IPS-15b (cell line): ENCODE results near the gene CFAP299.
"Not testable (repeated sequence)": the region's sequence is repeated elsewhere in the genome, so short reads cannot be mapped to it uniquely, and the experiment has no call there.

ENCODE experiments used
- H3K27me3 ChIP-seq: one replicate; pipeline ENCODE4 v1.6.1; 2013; ENCODE audit warnings: low read length; ENCODE audit not compliant: control insufficient read depth, insufficient read depth
- H3K36me3 ChIP-seq: one replicate; pipeline ENCODE4 v1.6.1; 2013; ENCODE audit warnings: low read length; ENCODE audit not compliant: control insufficient read depth, insufficient read depth
- H3K4me1 ChIP-seq: one replicate; pipeline ENCODE4 v1.6.1; 2013; ENCODE audit warnings: mild to moderate bottlenecking, low read length; ENCODE audit not compliant: control insufficient read depth, insufficient read depth
- H3K4me3 ChIP-seq: one replicate; pipeline ENCODE4 v1.5.1; 2013; ENCODE audit warnings: low read depth, low read length
- H3K9ac ChIP-seq: one replicate; pipeline ENCODE4 v1.6.1; 2013; ENCODE audit warnings: low read depth, mild to moderate bottlenecking, low read length
- H3K9me3 ChIP-seq: one replicate; pipeline ENCODE4 v1.6.1; 2013; ENCODE audit warnings: mild to moderate bottlenecking, low read length; ENCODE audit not compliant: control insufficient read depth, insufficient read depth

The CFAP299 gene

GRCh38 chr4:80710748-80711451 is 375.4 kb downstream of the CFAP299 start:
- H3K4me1 ChIP-seq: no peaks in the 10 kb centered on the region
- H3K27me3 ChIP-seq: no peaks in the 10 kb centered on the region
- H3K9me3 ChIP-seq: no peaks in the 10 kb centered on the region

GRCh38 chr4:80711956-80712355 is 376.4 kb downstream of the CFAP299 start:
- Histone ChIP-seq H3K4me3 (no peak overlapping the region), H3K4me1 (no peaks in the 10 kb centered on the region), H3K36me3 (no peaks in the 10 kb centered on the region), H3K9ac (no peak overlapping the region), H3K9me3 (no peaks in the 10 kb centered on the region), H3K27me3 (no peaks in the 10 kb centered on the region)

More at GRCh38 chr4:80710748-80711451, 375.4 kb downstream of the CFAP299 start:
- Histone ChIP-seq H3K9ac (no peak overlapping the region), H3K4me3 (no peak overlapping the region), H3K36me3 (no peaks in the 10 kb centered on the region)

GRCh38 chr4:80713409-80713808 is 377.9 kb downstream of the CFAP299 start:
- Histone ChIP-seq H3K4me1 (no peaks in the 10 kb centered on the region), H3K36me3 (no peaks in the 10 kb centered on the region), H3K27me3 (no peaks in the 10 kb centered on the region), H3K4me3 (no peak overlapping the region), H3K9ac (no peak overlapping the region), H3K9me3 (no peaks in the 10 kb centered on the region)

GRCh38 chr4:80717204-80717603 is 381.7 kb downstream of the CFAP299 start:
- Histone ChIP-seq H3K36me3 (no peaks in the 10 kb centered on the region), H3K9me3 (no peaks in the 10 kb centered on the region), H3K9ac (no peak overlapping the region), H3K4me1 (no peaks in the 10 kb centered on the region), H3K27me3 (no peaks in the 10 kb centered on the region), H3K4me3 (no peak overlapping the region)

- Histone ChIP-seq H3K9me3 (no peaks in the 10 kb centered on the region), H3K36me3 (no peaks in the 10 kb centered on the region), H3K9ac (no peak overlapping the region), H3K27me3 (peaks cover 4% of the 10 kb centered on the region), H3K4me1 (no peaks in the 10 kb centered on the region), H3K4me3 (no peak overlapping the region)
Observed at GRCh38 chr4:80726471-80726870, 390.9 kb downstream of the CFAP299 start.

- Histone ChIP-seq H3K36me3 (no peaks in the 10 kb centered on the region), H3K9ac (no peak overlapping the region), H3K4me1 (no peaks in the 10 kb centered on the region), H3K4me3 (no peak overlapping the region), H3K27me3 (peaks cover 4% of the 10 kb centered on the region), H3K9me3 (no peaks in the 10 kb centered on the region)
Observed at GRCh38 chr4:80730158-80730557, 394.6 kb downstream of the CFAP299 start.

- Histone ChIP-seq H3K27me3 (peaks cover 3% of the 10 kb centered on the region), H3K36me3 (no peaks in the 10 kb centered on the region), H3K9me3 (no peaks in the 10 kb centered on the region), H3K4me3 (no peak overlapping the region), H3K4me1 (no peaks in the 10 kb centered on the region), H3K9ac (no peak overlapping the region)
Observed at GRCh38 chr4:80731436-80731835, 395.9 kb downstream of the CFAP299 start.

GRCh38 chr4:80732010-80732409 is 396.5 kb downstream of the CFAP299 start:
- Histone ChIP-seq H3K27me3 (no peaks in the 10 kb centered on the region), H3K4me1 (no peaks in the 10 kb centered on the region), H3K9ac (no peak overlapping the region), H3K36me3 (no peaks in the 10 kb centered on the region), H3K4me3 (no peak overlapping the region), H3K9me3 (no peaks in the 10 kb centered on the region)

- H3K36me3 ChIP-seq: no peaks in the 10 kb centered on the region
- no peak overlapping the region for H3K9ac ChIP-seq
- H3K4me1 ChIP-seq: no peaks in the 10 kb centered on the region
- no peak overlapping the region for H3K4me3 ChIP-seq
- no peaks in the 10 kb centered on the region for H3K27me3 ChIP-seq
- H3K9me3 ChIP-seq: no peaks in the 10 kb centered on the region
Observed at GRCh38 chr4:80740375-80740774, 404.8 kb downstream of the CFAP299 start.

GRCh38 chr4:80749558-80749957 is 414.0 kb downstream of the CFAP299 start:
- not testable (repeated sequence) for H3K9me3 ChIP-seq, H3K9ac ChIP-seq, H3K27me3 ChIP-seq

GRCh38 chr4:80751200-80751599 is 415.7 kb downstream of the CFAP299 start:
- Histone ChIP-seq H3K4me1 (no peaks in the 10 kb centered on the region), H3K27me3 (peaks cover 10% of the 10 kb centered on the region), H3K36me3 (no peaks in the 10 kb centered on the region), H3K4me3 (no peak overlapping the region), H3K9me3 (no peaks in the 10 kb centered on the region), H3K9ac (no peak overlapping the region)

More at GRCh38 chr4:80749558-80749957, 414.0 kb downstream of the CFAP299 start:
- H3K4me1 ChIP-seq, H3K4me3 ChIP-seq, H3K36me3 ChIP-seq: not testable (repeated sequence)

- no peaks in the 10 kb centered on the region for H3K36me3 ChIP-seq
- H3K4me3 ChIP-seq: no peak overlapping the region
- H3K27me3 ChIP-seq: no peaks in the 10 kb centered on the region
- H3K9ac ChIP-seq: no peak overlapping the region
- no peaks in the 10 kb centered on the region for H3K9me3 ChIP-seq
- no peaks in the 10 kb centered on the region for H3K4me1 ChIP-seq
Observed at GRCh38 chr4:80767944-80768343, 432.4 kb downstream of the CFAP299 start.
